GM18873 (cell line): Measurements from ENCODE around the gene FHL3.

Experiments used
- ATAC-seq: cut with Tn5 transposase; IDR thresholded peaks from one replicate; pipeline ENCODE4 v1.9.1; 2021; ENCODE audit warnings: mild to moderate bottlenecking, moderate library complexity, moderate number of reproducible peaks; ENCODE audit not compliant: unreplicated experiment, low FRiP score

FHL3 gene

DNA sequence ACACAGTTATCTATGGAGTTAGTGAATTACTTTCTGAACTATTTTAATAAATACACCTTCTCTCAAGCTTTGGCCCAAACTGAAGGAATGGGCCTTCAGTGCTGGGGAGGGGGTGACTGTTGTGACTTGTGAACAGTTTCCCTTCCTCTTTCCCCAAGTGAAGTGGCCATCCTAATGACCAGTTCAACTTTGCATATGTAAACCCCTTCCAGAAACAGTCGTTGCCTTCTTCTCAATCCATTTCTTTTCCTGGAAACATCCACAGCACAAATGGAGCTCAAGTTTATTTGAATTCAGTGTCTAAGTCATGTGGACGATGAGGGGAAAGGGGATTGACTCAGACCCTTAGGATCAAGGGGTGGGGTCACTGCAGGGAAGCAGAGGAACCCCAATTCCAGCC, 57.1 kb downstream of the FHL3 start:
- ATAC-seq = no peak

DNA sequence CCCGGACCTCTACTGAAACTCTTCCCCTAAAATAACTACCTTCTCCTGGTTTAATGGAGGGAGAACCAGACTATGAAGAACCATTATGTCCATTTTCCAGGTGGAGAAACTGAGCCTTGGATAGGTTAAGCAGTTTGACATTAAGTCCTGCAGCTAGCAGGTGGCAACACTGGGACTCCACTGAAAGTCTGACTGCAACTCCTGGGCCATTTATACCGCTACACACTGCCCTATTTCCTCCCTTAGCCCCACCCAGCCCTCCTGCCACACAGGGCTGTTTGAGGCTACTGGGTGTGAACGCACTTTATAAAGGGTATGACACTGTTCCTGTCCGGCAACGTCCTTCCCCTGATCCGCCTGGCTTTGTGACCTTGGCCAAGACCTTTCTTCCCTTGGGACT, 58.0 kb downstream of the FHL3 start:
- no peak for ATAC-seq
